Activated B cell treated with CpG ODN at 0.5 μM for 24 hours (primary cell): Measurements from ENCODE around the gene DNAH12. TPM values are rescaled to one million over a fixed set of nuclear protein-coding genes. Genes with fewer than 3 reads are reported as not detected.
"Not testable (repeated sequence)": the region's sequence is repeated elsewhere in the genome, so short reads cannot be mapped to it uniquely, and the experiment has no call there.

Experiments used
- ATAC-seq: fragments of 200-7000 bp; cut with Tn5 transposase; one replicate; pipeline ENCODE4 v1.10.0; 2021; ENCODE audit warnings: low read depth, mild to moderate bottlenecking, moderate library complexity
- CTCF ChIA-PET: fragments of 350-600 bp; sonication (Branson Sonifier 250); formaldehyde crosslinking; loops from one replicate; lab custom pipeline; 2021; ENCODE audit warnings: antibody characterized with exemption; lab: Charles Lee
- POLR2A ChIA-PET: fragments of 350-600 bp; sonication (Branson Sonifier 250); formaldehyde crosslinking; loops from one replicate; lab custom pipeline; 2021; ENCODE audit warnings: antibody characterized with exemption; lab: Charles Lee
- DNase-seq: peaks from one replicate; pipeline ENCODE4 v3.0.0; 2022
- H3K27ac Mint-ChIP-seq: one replicate; pipeline ENCODE4 v1.8.0; 2020; ENCODE audit warnings: mixed read lengths
- H3K27me3 Mint-ChIP-seq: one replicate; pipeline ENCODE4 v1.8.0; 2021; ENCODE audit warnings: mixed read lengths
- H3K36me3 Mint-ChIP-seq: one replicate; pipeline ENCODE4 v1.8.0; 2021; ENCODE audit warnings: low read depth, mixed read lengths
- H3K4me1 Mint-ChIP-seq: one replicate; pipeline ENCODE4 v1.8.0; 2021; ENCODE audit warnings: mixed read lengths
- H3K4me3 Mint-ChIP-seq: one replicate; pipeline ENCODE4 v1.8.0; 2020; ENCODE audit warnings: mild to moderate bottlenecking, mixed read lengths
- H3K9me3 Mint-ChIP-seq: one replicate; pipeline ENCODE4 v1.8.0; 2020; ENCODE audit warnings: mixed read lengths
- intact Hi-C: fragments of 100-400 bp; cut with micrococcal nuclease; formaldehyde crosslinking; loops from one replicate; pipeline ENCODE4 v1.15.1; 2024
- total RNA-seq: library from RNA; stranded (reverse); gene quantifications from 2 replicates; pipeline ENCODE4 v1.2.3, GENCODE V29; 2022
- TF ChIP-seq, protein P1 (sequence below): fragments of 200-600 bp; IDR thresholded peaks from one replicate; pipeline ENCODE4 v1.8.0; 2022; ENCODE audit warnings: antibody characterized with exemption, mild to moderate bottlenecking

DNAH12 gene
- total RNA-seq, 1 donor from 2014 or later = 0.22 TPM

DNA sequence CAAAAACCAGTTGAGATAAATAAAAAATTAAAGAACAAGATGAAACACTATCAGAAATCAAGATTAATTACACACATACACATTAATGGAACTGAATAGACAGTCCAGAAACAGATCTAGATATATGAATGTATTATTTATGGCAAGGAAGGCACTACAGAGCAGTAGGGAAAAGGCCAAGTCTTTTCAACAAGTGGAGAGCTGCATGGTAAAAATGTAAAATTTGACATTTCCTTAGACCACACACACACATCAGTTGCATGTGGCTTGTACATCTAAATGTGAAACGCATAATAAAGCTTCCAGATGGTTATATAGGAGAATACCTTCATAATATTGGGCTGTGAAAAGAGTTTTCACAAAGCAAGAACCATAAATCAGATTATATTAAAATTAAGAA lies 193.9 kb downstream of the DNAH12 start:
- Mint-ChIP-seq H3K4me3 (no peak overlapping the region), H3K36me3 (no peaks in the 10 kb centered on the region), H3K27me3 (peaks cover 3% of the 10 kb centered on the region), H3K4me1 (peaks cover 17% of the 10 kb centered on the region), H3K9me3 (peaks cover 9% of the 10 kb centered on the region), H3K27ac (no peak overlapping the region)
- CTCF ChIA-PET = no interaction called here
- intact Hi-C loops = no loop called here
- DNase-seq (no peak), ATAC-seq (no peak)
- POLR2A ChIA-PET = no interaction called here
- TF ChIP-seq, protein P1, sequence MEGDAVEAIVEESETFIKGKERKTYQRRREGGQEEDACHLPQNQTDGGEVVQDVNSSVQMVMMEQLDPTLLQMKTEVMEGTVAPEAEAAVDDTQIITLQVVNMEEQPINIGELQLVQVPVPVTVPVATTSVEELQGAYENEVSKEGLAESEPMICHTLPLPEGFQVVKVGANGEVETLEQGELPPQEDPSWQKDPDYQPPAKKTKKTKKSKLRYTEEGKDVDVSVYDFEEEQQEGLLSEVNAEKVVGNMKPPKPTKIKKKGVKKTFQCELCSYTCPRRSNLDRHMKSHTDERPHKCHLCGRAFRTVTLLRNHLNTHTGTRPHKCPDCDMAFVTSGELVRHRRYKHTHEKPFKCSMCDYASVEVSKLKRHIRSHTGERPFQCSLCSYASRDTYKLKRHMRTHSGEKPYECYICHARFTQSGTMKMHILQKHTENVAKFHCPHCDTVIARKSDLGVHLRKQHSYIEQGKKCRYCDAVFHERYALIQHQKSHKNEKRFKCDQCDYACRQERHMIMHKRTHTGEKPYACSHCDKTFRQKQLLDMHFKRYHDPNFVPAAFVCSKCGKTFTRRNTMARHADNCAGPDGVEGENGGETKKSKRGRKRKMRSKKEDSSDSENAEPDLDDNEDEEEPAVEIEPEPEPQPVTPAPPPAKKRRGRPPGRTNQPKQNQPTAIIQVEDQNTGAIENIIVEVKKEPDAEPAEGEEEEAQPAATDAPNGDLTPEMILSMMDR = no peak

DNA sequence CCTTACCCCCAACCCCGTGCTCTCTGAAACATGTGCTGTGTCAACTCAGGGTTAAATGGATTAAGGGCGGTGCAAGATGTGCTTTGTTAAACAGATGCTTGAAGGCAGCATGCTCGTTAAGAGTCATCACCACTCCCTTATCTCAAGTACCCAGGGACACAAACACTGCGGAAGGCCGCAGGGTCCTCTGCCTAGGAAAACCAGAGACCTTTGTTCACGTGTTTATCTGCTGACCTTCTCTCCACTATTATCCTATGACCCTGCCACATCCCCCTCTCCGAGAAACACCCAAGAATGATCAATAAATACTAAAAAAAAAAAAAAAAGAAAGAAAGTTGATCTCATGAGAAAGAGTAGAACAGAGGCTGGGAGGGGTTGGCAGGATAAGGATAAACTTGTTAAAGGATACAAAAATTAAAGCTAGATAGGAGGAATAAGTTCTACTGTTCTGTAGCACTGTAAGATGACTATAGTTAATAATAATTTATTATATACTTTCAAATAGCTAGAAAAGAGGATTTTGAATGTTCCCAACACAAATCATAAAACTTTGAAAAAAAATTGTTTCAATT lies 205.0 kb downstream of the DNAH12 start:
- H3K4me3 Mint-ChIP-seq, POLR2A ChIA-PET, H3K27ac Mint-ChIP-seq, DNase-seq, H3K4me1 Mint-ChIP-seq, CTCF ChIA-PET, ATAC-seq, H3K36me3 Mint-ChIP-seq, H3K9me3 Mint-ChIP-seq, intact Hi-C loops: not testable (repeated sequence)
- H3K27me3 Mint-ChIP-seq = peaks cover 20% of the 10 kb centered on the region

DNA sequence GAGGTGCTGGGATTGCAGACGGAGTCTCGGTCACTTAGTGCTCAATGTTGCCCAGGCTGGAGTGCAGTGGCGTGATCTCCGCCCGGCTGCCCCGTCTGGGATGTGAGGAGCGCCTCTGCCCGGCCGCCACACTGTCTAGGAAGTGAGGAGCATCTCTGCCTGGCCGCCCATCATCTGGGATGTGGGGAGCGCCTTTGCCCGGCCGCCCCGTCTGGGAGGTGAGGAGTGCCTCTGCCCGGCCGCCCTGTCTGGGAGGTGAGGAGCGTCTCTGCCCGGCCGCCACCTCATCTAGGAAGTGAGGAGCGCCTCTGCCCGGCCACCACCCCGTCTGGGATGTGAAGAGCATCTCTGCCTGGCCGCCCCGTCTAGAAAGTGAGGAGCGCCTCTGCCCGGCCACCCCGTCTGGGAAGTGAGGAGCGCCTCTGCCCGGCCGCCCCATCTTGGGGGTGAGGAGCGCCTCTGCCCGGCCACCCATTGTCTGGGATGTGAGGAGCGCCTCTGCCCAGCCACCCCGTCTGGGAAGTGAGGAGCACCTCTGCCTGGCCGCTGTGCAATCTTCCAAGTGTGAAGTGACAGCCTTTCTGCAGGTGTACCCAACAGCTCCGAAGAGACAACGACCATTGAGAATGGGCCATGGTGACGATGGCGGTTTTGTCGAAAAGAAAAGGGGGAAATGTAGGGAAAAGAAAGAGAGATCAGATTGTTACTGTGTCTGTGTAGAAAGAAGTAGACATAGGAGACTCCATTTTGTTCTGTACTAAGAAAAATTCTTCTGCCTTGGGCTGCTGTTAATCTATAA lies 205.7 kb downstream of the DNAH12 start:
- CTCF ChIA-PET, intact Hi-C loops, H3K4me1 Mint-ChIP-seq, H3K27ac Mint-ChIP-seq, DNase-seq, ATAC-seq, H3K9me3 Mint-ChIP-seq, H3K4me3 Mint-ChIP-seq, H3K36me3 Mint-ChIP-seq, POLR2A ChIA-PET: not testable (repeated sequence)
- peaks cover 18% of the 10 kb centered on the region for H3K27me3 Mint-ChIP-seq

DNA sequence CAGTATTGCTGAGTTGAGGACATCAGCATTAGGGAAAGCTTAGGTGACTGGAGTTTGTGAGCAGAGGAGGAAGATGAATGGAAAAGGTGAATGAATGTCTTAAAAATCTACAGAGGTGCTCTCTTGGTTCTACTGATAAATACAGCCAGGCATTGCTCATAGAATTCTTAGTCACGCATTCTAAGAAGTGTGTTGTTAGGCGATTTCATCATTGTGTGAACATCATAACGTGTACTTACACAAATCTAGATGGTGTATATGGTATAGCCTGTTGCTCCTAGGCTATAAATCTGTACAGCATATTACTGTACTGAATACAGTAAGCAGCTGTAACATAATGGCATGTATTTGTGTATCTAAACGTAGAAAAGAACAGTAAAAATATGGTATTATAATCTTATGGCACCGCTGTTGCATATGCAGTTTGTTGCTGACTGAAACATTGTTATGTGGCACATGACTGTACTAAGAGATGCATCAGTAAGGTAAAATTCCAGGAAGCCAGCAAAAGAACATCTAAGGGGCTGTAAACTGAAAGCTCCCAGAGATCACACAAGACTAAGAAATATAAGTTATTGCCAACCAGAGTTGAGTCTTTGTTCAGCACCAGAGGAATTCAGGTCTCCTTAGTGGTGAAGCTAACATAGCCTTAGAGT lies 208.7 kb downstream of the DNAH12 start:
- peaks cover 12% of the 10 kb centered on the region for H3K27me3 Mint-ChIP-seq
- ATAC-seq (no peak), DNase-seq (no peak)
- H3K9me3 Mint-ChIP-seq = no peaks in the 10 kb centered on the region
- ChIA-PET CTCF (no interaction called here), POLR2A (no interaction called here)
- no peak overlapping the region for H3K4me3 Mint-ChIP-seq
- no peaks in the 10 kb centered on the region for H3K4me1 Mint-ChIP-seq
- no peaks in the 10 kb centered on the region for H3K36me3 Mint-ChIP-seq
- TF ChIP-seq, protein P1 = no peak
- intact Hi-C loops = no loop called here
- no peak overlapping the region for H3K27ac Mint-ChIP-seq

DNA sequence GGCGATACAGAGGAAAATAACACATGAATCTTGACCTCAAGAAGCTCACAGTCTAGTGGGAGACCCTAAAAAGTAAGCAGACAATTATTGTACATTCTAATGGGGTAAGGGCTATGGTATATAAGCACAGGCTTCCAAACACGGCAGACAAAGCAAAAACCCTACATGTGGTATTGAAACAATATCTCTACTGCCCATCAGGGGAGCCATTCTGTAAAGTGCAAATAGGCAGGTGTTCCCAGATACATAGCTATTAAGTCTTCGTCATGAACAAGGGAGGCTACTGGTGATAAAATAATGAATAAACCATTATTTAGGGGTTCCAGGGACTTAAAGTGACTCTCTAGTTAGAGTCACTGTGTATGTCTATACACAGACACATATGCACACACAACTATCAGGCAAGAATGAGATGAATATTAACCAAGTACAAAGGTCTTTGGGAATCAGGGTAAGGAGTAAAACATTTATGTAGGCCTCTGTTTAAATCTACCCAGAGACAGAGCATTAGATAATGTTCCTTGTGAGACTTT lies 213.0 kb downstream of the DNAH12 start:
- TF ChIP-seq, protein P1 = no peak
- Mint-ChIP-seq H3K36me3 (no peaks in the 10 kb centered on the region), H3K27ac (no peak overlapping the region), H3K27me3 (peaks cover 8% of the 10 kb centered on the region), H3K9me3 (no peaks in the 10 kb centered on the region), H3K4me1 (no peaks in the 10 kb centered on the region), H3K4me3 (no peak overlapping the region)
- ATAC-seq (no peak), DNase-seq (no peak)
- CTCF ChIA-PET = no interaction called here
- POLR2A ChIA-PET = no interaction called here
- intact Hi-C loops = no loop called here

DNA sequence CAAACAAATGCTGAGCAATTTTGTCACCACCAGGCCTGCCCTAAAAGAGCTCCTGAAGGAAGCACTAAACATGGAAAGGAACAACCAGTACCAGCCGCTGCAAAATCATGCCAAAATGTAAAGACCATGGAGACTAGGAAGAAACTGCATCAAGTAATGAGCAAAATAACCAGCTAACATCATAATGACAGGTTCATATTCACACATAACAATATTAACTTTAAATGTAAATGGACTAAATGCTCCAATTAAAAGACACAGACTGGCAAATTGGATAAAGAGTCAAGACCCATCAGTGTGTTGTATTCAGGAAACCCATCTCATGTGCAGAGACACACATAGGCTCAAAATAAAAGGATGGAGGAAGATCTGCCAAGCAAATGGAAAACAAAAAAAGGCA lies 217.6 kb downstream of the DNAH12 start:
- intact Hi-C loops, ATAC-seq, H3K4me3 Mint-ChIP-seq, H3K36me3 Mint-ChIP-seq, DNase-seq, H3K9me3 Mint-ChIP-seq, H3K4me1 Mint-ChIP-seq, CTCF ChIA-PET, H3K27ac Mint-ChIP-seq, POLR2A ChIA-PET: not testable (repeated sequence)
- peaks cover 12% of the 10 kb centered on the region for H3K27me3 Mint-ChIP-seq
